Forelimb muscle (tissue), 1 donor: ENCODE data around the gene USP48. TPM values are rescaled to one million over a fixed set of nuclear protein-coding genes. Genes with fewer than 3 reads are reported as not detected.
"Not testable (repeated sequence)": the region's sequence is repeated elsewhere in the genome, so short reads cannot be mapped to it uniquely, and the experiment has no call there.

Experiments used
- DNase-seq: peaks from one replicate; pipeline ENCODE4 v3.0.0-alpha.2; 2013; ENCODE audit warnings: low read depth
- polyA plus RNA-seq: library from polyadenylated mRNA; unstranded; fragments of 120-200 nt; gene quantifications from one replicate; pipeline ENCODE4 v1.2.1, GENCODE V29; 2013; ENCODE audit not compliant: insufficient read length

USP48 gene
- polyA plus RNA-seq, 1 donor, result 47.4 TPM

DNA sequence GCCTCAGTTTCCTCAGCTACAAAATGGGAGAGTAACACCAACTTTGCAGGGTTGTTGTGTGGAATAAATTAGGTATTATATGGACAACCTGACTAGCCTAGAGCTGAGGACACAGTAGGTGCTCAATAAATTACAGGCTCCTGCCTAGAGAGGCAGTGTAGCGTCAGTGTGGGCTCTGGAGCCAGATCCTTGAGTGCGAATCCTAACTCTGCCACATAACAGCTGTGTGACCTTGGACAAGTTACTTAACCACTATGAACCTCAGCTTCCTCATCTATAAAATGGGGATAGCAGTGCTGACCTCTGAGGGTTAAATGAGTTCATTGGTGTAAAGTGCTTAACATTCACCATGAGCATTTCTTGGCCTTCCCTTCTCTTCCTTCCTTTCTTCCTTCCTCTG lies 146.9 kb downstream of the USP48 start:
- DNase-seq, result no peak

DNA sequence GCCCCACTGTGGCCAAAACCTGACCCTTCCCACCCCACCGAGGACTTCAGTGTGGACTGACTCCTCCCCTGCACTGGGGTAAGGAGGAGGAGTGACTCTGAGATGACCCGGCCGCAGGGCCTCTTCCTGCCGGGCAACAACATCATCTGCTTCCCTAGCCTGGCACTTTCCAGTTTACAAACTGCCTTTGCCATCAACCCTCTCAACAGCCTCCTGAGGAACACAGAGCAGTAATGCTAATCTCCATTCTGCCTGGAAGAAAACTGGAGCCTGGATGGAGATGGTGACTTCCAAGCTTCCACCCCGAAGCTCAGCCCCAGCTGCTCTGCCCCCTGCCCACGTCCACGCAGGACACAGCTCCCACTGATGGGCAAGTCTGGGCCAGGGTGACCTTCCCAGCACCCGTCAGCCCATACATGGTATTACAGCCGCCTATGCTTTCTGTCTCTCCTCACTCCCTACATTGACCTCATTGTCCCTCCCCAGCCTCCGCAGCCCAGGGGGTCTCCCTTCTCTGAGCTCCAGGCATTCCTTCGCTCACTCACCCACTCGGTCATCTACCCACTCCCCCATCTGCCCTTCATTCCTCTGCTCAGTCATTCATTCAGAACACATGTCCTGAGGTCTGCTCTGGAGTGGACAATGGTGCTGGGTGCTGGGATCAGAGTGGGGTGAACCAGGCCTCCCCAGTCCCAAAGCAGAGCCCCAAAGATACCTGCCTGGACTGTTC lies 148.0 kb downstream of the USP48 start:
- no peak for DNase-seq

DNA sequence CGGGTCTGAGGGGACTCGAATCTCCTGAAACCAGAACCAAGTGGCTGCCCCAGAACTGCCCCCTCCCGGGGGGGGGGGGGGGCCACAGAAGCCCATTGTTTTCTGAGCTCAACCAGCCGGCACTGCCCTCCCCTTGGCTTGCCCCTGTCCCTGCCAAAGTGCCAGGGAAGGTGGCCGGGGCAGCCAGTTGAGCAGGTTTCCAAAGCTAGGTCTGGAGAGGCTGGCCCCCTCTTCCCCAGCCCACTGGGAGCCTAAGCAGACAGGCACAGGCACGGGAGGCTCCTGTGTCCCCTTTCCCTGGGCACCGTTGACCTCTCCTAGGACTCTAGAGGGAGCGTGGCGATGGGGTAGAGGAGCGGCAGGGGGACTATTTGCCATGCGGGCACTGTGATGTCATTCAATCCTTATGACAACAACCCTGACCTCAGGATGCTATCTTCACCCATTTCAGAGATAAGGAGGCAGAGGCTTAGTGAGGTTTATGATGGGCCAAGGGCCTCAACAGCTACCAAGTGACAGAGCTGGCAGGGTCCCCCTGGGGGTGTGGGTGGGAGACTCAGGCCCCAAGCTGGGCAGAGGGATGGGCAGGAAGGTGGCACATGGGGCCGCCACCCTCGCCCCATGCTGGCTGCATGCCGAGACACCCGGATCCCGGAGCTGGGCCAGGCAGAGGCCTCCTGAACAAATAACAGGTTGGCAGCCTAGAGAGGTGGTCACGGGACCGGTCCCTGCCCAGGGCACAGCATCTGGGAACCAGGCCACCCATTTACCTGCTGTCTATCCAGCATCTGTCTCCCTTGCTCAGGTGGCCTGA lies 148.8 kb downstream of the USP48 start:
- no peak for DNase-seq

DNA sequence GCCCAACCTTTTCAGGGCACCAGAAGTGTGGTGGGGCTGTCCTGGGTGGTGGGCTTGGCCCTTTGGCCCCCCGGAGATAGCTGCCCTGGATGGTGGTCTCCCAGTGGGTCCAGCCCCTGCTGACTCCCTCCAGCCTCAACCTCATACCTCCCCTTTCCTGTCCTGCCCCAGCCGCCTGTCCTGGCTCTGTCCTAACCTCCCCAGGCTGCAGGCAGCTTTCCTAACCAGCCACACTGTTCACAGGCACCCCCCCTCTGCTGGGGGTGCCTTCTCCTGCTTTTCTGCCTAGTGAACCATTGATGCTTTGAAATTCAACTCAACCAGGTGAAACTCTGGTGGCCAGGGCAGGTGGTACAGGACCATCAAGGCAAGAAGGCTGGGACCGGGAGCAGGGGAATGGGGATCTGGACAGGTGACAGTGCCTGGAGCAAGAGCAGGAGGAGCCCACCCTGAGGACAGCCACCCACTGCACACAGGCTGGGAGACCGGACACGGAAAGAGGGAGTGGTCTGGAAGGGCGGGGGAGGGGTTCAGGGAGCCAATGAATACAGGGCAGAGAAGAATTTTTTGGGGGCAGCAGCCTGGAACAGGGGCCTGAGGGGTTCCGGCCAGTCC lies 149.7 kb downstream of the USP48 start:
- DNase-seq, result no peak

DNA sequence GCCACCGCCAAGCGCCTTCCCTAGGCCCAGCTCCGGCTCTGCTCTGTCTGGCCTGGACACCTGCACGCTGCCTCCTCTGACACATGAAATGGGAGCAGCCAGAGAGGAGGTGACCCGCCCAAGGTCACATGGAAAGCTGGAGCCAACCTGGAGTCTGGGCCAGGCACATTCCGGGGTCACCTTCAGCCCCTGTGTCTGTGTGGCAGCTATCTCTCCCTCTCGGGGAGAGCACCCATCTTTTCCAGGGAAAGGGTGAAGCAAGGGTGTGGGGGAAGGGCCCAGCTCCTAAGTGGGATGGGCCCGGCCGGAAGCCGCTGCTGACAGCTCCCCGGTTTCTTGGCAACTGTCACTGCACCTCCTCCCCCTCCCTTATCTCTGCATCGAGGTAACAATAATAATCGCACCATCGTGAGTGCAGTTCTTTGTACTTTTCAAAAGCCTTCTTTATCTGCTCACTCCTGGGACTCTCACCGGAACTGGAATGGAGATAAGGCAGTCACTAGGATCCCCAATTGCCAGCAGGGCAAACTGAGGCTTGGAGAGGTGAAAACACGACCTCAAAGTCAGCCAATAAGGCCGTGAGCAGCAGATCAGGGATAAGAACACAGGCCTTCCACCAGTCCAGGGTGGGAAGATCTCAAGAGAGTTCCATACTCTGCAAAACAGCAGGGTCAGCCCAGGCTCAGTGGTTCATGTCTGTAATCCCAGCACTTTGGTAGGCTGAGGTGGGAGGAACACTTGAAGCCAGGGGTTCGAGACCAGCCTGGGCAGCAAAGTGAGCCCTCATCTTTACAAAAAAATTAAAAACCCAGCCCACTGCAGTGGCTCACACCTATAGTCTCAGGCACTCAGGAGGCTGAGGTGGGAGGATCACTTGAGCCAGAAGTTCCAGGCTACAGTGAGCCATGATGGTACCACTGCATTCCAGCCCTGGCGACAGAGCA lies 150.7 kb downstream of the USP48 start:
- DNase-seq, result no peak

DNA sequence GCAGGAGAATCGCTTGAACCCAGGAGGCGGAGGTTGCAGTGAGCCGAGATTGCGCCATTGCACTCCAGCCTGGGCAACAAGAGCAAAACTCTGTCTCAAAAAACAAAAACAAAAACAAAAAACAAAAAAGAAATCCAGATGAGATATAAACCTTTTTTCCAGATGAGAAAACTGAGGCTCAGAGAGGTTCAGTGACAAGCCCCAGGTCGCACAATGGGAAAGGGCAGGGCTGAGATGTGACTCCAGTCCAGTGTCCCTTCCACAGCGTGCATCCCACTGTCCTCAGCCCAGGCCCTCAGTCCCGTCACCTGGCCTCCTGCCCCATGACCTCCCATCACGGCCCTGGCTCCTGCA lies 151.4 kb downstream of the USP48 start:
- not testable (repeated sequence) for DNase-seq

DNA sequence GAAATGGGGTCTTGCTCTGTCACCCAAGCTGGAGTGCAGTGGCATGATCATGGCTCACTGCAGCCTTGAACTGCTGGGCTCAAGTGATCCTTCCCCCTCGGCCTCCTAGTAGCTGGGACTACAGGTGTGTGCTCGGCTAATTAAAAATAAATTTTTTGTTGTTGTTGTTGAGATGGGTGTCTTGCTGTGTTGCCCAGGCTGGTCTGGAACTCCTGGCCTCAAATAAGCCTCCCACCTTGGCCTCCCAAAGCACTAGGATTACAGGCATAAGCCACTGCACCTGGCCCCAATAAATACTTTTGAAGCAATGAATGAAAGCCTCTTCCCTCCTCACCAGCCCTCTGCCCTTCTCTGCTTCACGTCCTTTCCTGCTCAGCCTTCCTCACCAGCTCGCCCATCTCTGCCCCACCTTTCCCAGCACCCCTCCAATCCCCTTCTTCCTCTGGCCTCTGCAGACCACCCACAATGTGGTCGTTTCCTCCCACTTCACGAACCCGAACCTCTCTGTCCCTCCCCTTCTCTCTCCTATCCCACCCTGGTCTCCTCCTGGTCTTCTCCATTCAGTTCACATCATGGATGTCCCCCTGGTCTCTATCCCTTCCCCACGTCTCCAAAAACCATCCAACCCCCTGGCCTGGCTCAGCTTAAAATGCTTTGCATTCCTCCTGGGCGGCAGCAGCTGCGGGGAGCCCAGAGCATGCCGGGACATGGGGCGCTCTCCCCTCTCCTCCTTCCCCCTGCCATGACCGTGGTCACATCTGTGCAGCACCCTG lies 152.2 kb downstream of the USP48 start:
- no peak for DNase-seq

DNA sequence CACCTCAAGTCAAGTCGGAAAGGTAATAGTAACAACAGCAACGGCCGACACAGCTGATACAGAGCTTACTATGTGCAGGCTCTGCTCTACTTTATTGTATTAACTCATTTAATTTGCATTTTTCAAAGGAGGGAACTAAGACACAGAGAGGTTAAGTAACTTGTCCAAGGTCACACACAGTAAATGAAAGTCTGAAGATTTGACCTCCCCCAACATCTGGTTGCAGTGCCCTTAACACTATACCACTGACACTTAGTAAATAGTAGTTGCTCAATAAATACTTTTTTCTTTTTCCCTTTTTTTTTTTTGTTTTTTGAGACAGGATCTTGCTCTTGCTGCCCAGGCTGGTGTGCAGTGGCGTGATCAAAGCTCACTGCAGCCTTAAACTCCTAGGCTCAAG lies 153.0 kb downstream of the USP48 start:
- no peak for DNase-seq

DNA sequence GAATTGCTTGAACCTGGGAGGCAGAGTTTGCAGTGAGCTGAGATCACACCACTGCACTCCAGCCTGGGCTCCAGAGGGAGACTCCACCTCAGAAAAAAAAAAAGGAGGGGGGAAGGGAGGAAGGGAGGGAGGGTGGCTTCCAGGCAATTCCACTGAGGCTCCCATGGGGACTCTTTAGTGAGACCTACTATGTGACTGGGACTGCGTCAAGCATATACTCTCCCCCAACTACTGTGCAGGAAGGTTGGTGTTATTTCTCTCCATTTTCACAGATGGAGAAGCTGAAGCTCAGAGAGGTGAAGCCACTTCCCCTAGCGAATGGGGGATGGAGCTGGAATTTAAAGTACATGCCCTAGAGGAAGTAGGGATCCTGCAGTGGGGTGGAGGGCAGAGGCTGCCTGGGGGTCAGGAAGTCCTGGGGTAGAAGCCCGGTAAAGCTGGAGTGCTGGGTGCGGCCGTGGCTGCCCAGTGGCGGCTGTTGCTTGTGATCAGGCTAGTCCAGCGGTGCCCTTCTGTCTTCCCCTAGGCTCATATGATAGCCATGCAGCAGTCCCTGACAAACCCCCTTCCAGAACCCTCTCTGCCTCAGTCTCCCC lies 154.1 kb downstream of the USP48 start:
- DNase-seq, result no peak

Other genes with a start within 250 kb of the USP48 start
- 1.7 TPM for gene RAP1GAP, start 113.8 kb downstream of the USP48 start, polyA plus RNA-seq
- 4.3 TPM for gene LDLRAD2, start 29.1 kb upstream of the USP48 start, polyA plus RNA-seq
- gene HSPG2, start 154.2 kb upstream of the USP48 start, polyA plus RNA-seq, result 223 TPM
- gene CELA3B, start 193.9 kb upstream of the USP48 start, polyA plus RNA-seq, result not detected
- gene CELA3A, start 218.5 kb upstream of the USP48 start, polyA plus RNA-seq, result 0.52 TPM